Cortex of kidney (tissue), 1 donor: ENCODE data around the gene ZNF701.
"Not testable (repeated sequence)": the region's sequence is repeated elsewhere in the genome, so short reads cannot be mapped to it uniquely, and the experiment has no call there.

Experiments
- DNase-seq: peaks from one replicate; lab custom pipeline; 2025; lab: John Stamatoyannopoulos, UW

ZNF701 gene

GRCh38 chr19:52570000-52570861 lies at the start of gene ZNF701:
Gene ZNF701, plus strand, starts transcription at chr19:52570287. Its CDS starts 3,861 bp downstream, at chr19:52574148.
- DNase-seq: peak; percentile 63

- no peak for DNase-seq
Observed at GRCh38 chr19:52522551-52522950, 47.5 kb upstream of the ZNF701 start.

- no peak for DNase-seq
Observed at GRCh38 chr19:52524086-52524485, 46.0 kb upstream of the ZNF701 start.

- peak; percentile 32 for DNase-seq
Observed at GRCh38 chr19:52527134-52527955, 42.7 kb upstream of the ZNF701 start, which contains the start of gene ZNF808. Gene ZNF808, plus strand, starts transcription at chr19:52527668. Its CDS starts 15,617 bp downstream, at chr19:52543285.

GRCh38 chr19:52527956-52528351 lies 42.1 kb upstream of the ZNF701 start:
- no peak for DNase-seq

- DNase-seq: no peak
Observed at GRCh38 chr19:52532480-52532879, 37.6 kb upstream of the ZNF701 start.

GRCh38 chr19:52533901-52534300 lies 36.2 kb upstream of the ZNF701 start:
- DNase-seq: no peak

GRCh38 chr19:52535385-52535770 lies 34.7 kb upstream of the ZNF701 start:
- DNase-seq: not testable (repeated sequence)

- no peak for DNase-seq
Observed at GRCh38 chr19:52535771-52536447, 34.2 kb upstream of the ZNF701 start.

GRCh38 chr19:52536448-52536800 lies 33.7 kb upstream of the ZNF701 start:
- DNase-seq: no peak

- DNase-seq: not testable (repeated sequence)
Observed at GRCh38 chr19:52538815-52539214, 31.3 kb upstream of the ZNF701 start.

- not testable (repeated sequence) for DNase-seq
Observed at GRCh38 chr19:52541176-52541575, 28.9 kb upstream of the ZNF701 start.

GRCh38 chr19:52541608-52542007 lies 28.5 kb upstream of the ZNF701 start:
- DNase-seq: no peak

GRCh38 chr19:52542541-52542940 lies 27.5 kb upstream of the ZNF701 start:
- not testable (repeated sequence) for DNase-seq

- no peak for DNase-seq
Observed at GRCh38 chr19:52542984-52543664, 27.0 kb upstream of the ZNF701 start.

- DNase-seq: no peak
Observed at GRCh38 chr19:52554216-52554971, 15.7 kb upstream of the ZNF701 start.

GRCh38 chr19:52557231-52557995 lies 12.7 kb upstream of the ZNF701 start:
- no peak for DNase-seq

GRCh38 chr19:52558732-52559445 lies 11.2 kb upstream of the ZNF701 start:
- not testable (repeated sequence) for DNase-seq

- DNase-seq: not testable (repeated sequence)
Observed at GRCh38 chr19:52561611-52562010, 8.5 kb upstream of the ZNF701 start.
